GM23248 (cell line): ENCODE measurements around the gene ZC3H4. TPM values are rescaled to one million over a fixed set of nuclear protein-coding genes. Genes with fewer than 3 reads are reported as not detected.
A peak's percentile ranks its signal among the peaks of the same experiment; 100 is the strongest.
"Not testable (repeated sequence)": the region's sequence is repeated elsewhere in the genome, so short reads cannot be mapped to it uniquely, and the experiment has no call there.

Experiments
- DNase-seq: peaks from one replicate; pipeline ENCODE4 v3.0.0-alpha.2; 2015
- H2AFZ ChIP-seq: fragments of 200-600 bp; sonication (generic); 2 replicates; pipeline ENCODE4 v1.6.1; 2016; ENCODE audit warnings: antibody characterized with exemption
- H3F3A ChIP-seq: fragments of 200-600 bp; sonication (generic); 2 replicates; pipeline ENCODE4 v1.6.1; 2016; ENCODE audit warnings: mild to moderate bottlenecking, antibody characterized with exemption, mixed run types; ENCODE audit not compliant: insufficient read depth
- H3K27ac ChIP-seq: fragments of 200-600 bp; sonication (generic); 2 replicates; pipeline ENCODE4 v1.5.1; 2016; ENCODE audit warnings: mild to moderate bottlenecking
- H3K27me3 ChIP-seq: fragments of 200-600 bp; sonication (generic); replicated peaks from 2 replicates; pipeline ENCODE4 v1.6.1; 2016; ENCODE audit warnings: mild to moderate bottlenecking; ENCODE audit not compliant: insufficient read depth
- H3K36me3 ChIP-seq: fragments of 200-600 bp; sonication (generic); 2 replicates; pipeline ENCODE4 v1.6.1; 2016; ENCODE audit warnings: low read depth, mild to moderate bottlenecking
- H3K4me1 ChIP-seq: fragments of 200-600 bp; sonication (generic); 2 replicates; pipeline ENCODE4 v1.6.1; 2016; ENCODE audit warnings: mild to moderate bottlenecking; ENCODE audit not compliant: insufficient read depth
- H3K4me2 ChIP-seq: fragments of 200-600 bp; sonication (generic); one replicate; pipeline ENCODE4 v1.6.1; 2016; ENCODE audit warnings: mild to moderate bottlenecking; ENCODE audit not compliant: unreplicated experiment
- H3K4me3 ChIP-seq: fragments of 200-600 bp; sonication (generic); 2 replicates; pipeline ENCODE4 v1.5.1; 2016; ENCODE audit warnings: mild to moderate bottlenecking
- H3K79me2 ChIP-seq: fragments of 200-600 bp; sonication (generic); 2 replicates; pipeline ENCODE4 v1.6.1; 2016; ENCODE audit warnings: mild to moderate bottlenecking; ENCODE audit not compliant: insufficient read depth
- H3K9ac ChIP-seq: fragments of 200-600 bp; sonication (generic); 2 replicates; pipeline ENCODE4 v1.6.1; 2016; ENCODE audit warnings: mild to moderate bottlenecking
- H3K9me2 ChIP-seq: fragments of 200-600 bp; sonication (generic); 2 replicates; pipeline ENCODE4 v1.6.1; 2016; ENCODE audit warnings: mixed run types, mild to moderate bottlenecking, moderate library complexity; ENCODE audit not compliant: insufficient read depth
- H3K9me3 ChIP-seq: fragments of 200-600 bp; sonication (generic); one replicate; pipeline ENCODE4 v1.6.1; 2017; ENCODE audit warnings: low read depth
- H4K20me1 ChIP-seq: fragments of 200-600 bp; sonication (generic); 2 replicates; pipeline ENCODE4 v1.6.0; 2016; ENCODE audit not compliant: insufficient read depth
- EZH2 ChIP-seq: fragments of 200-600 bp; sonication (generic); IDR thresholded peaks from 2 replicates; pipeline ENCODE4 v1.6.1; 2018; ENCODE audit warnings: antibody characterized with exemption, mild to moderate bottlenecking; ENCODE audit not compliant: insufficient read depth, poor library complexity, severe bottlenecking
- EZH2phosphoT487 ChIP-seq: fragments of 200-600 bp; sonication (generic); IDR thresholded peaks from 2 replicates; pipeline ENCODE4 v1.6.1; 2018; ENCODE audit warnings: antibody characterized with exemption, moderate library complexity, mild to moderate bottlenecking, low read depth; ENCODE audit not compliant: insufficient read depth
- WGBS, 2 experiments: methylation state at CpG; one replicate each; pipeline ENCODE4 v1.1.6; 2015 to 2017; ENCODE audit warnings: low lambda C conversion rate in 2 of 2, low coverage in 1 of 2; ENCODE audit errors: missing lambda C conversion rate in 2 of 2; 5-methylcytosine and 5-hydroxymethylcytosine counted together
- in situ Hi-C: fragments of 300-500 bp; cut with MboI; formaldehyde crosslinking; loops from 2 replicates; pipeline ENCODE4 v1.15.0; 2020
- polyA plus RNA-seq: library from polyadenylated mRNA; unstranded; fragments of >200 nt; fragmentation: Nextera tagmentation; extraction: Ambion mirVana; gene quantifications from 2 replicates; pipeline ENCODE4 v1.2.1, GENCODE V29; 2016
- total RNA-seq: library from RNA; depleted of rRNA; stranded (reverse); fragments of >200 nt; shearing (Covaris generic); gene quantifications from 2 replicates; pipeline ENCODE4 v1.2.3, GENCODE V29; 2014

The ZC3H4 gene
- total and polyA plus RNA-seq, 2 experiments from 2014 or later: 6.0 to 9.9 TPM

DNA sequence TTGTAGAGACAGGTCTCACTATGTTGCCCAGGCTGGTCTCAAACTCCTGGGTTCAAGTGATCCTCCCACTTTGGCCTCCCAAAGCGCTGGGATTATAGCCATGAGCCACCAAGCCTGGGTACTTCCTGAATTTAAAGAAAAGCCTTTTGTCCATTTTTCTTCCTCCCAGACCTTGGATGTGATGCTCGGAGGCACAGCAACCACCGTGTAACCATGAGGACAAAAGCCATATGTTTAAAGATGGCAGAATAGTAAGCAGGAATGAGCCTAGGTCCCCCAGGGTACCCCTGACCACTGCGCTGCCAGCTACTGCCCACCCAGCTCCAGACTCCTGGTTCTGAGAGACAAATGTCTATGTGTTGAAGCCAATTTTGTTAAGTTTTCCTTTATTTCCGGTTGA, 31.1 kb downstream of the ZC3H4 start:
- H3K27me3 ChIP-seq: no peaks in the 10 kb centered on the region
- in situ Hi-C loops: no loop called here
- no peak overlapping the region for H3K4me2 ChIP-seq
- 89 to 91% methylated on average over 5 of the region's 5 CpGs for WGBS, 2 experiments
- H3K4me3 ChIP-seq: no peak overlapping the region
- TF ChIP-seq EZH2phosphoT487 (no peak), EZH2 (no peak)
- no peak overlapping the region for H2AFZ ChIP-seq
- DNase-seq: no peak
- no peak overlapping the region for H3K27ac ChIP-seq
- H4K20me1 ChIP-seq: no peaks in the 10 kb centered on the region
- no peaks in the 10 kb centered on the region for H3K9me2 ChIP-seq
- no peak overlapping the region for H3K9ac ChIP-seq
- peaks cover 6% of the 10 kb centered on the region; the same call in 1 of the 2 replicates for H3K4me1 ChIP-seq
- peaks cover 13% of the 10 kb centered on the region; the same call in 1 of the 2 replicates for H3K36me3 ChIP-seq
- peaks cover 2% of the 10 kb centered on the region; the same call in 1 of the 2 replicates for H3K79me2 ChIP-seq
- no peaks in the 10 kb centered on the region for H3K9me3 ChIP-seq
- peaks cover 33% of the 10 kb centered on the region; the same call in 1 of the 2 replicates for H3F3A ChIP-seq

- Histone ChIP-seq H3K4me1 (peaks cover 6% of the 10 kb centered on the region; the same call in 1 of the 2 replicates), H3K9me2 (no peaks in the 10 kb centered on the region), H3K4me2 (no peak overlapping the region), H3K79me2 (peaks cover 16% of the 10 kb centered on the region), H3K4me3 (no peak overlapping the region), H3K9me3 (no peaks in the 10 kb centered on the region), H3K27ac (0 out of 2 replicates have a peak overlapping the region, but pooled peaks have one; percentile 20), H3K9ac (no peak overlapping the region), H3K27me3 (no peaks in the 10 kb centered on the region), H3F3A (peaks cover 33% of the 10 kb centered on the region; the same call in 1 of the 2 replicates), H3K36me3 (peaks cover 25% of the 10 kb centered on the region; the same call in 1 of the 2 replicates), H2AFZ (no peak overlapping the region), H4K20me1 (no peaks in the 10 kb centered on the region)
- WGBS, 2 experiments: 84 to 85% methylated on average over 6 of the region's 6 CpGs
- DNase-seq: peak; percentile 26
- TF ChIP-seq EZH2 (no peak), EZH2phosphoT487 (no peak)
- in situ Hi-C loops: no loop called here
These were observed 32.5 kb downstream of the ZC3H4 start for GRCh38 chr19:47081095-47081494.

- H3K9me3 ChIP-seq, H2AFZ ChIP-seq, DNase-seq, H3K9ac ChIP-seq, H3K4me2 ChIP-seq, H3K27me3 ChIP-seq, H3K4me3 ChIP-seq, H3K4me1 ChIP-seq, H4K20me1 ChIP-seq, in situ Hi-C loops, H3K27ac ChIP-seq, H3K9me2 ChIP-seq: not testable (repeated sequence)
- Histone ChIP-seq H3K79me2 (peaks cover 35% of the 10 kb centered on the region), H3F3A (peaks cover 33% of the 10 kb centered on the region; the same call in 1 of the 2 replicates), H3K36me3 (peaks cover 16% of the 10 kb centered on the region; the same call in 1 of the 2 replicates)
- WGBS, 2 experiments: 97 to 98% methylated on average over 13 of the region's 13 CpGs
These were observed 35.2 kb downstream of the ZC3H4 start for GRCh38 chr19:47078351-47078750.

DNA sequence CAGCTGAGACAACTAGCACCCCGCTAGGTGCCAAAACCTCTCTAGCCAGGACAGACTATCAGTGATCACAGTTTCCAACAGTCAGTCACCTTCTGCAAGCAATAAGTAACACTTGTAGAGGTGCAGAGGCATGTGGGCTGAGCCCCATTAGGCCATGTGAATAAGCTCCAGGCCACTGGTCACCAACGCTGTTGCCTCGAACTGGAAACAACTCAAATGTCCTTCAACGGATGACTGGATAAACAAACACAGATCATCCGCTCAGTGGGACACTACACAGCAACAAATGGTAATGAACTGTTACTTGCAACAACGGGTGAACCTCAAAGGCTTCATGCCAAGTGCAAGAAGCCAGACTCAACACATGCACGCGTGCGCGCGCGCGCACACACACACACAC, 37.6 kb downstream of the ZC3H4 start:
- no peak overlapping the region for H3K4me3 ChIP-seq
- in situ Hi-C loops: no loop called here
- no peak overlapping the region for H3K4me2 ChIP-seq
- no peaks in the 10 kb centered on the region for H4K20me1 ChIP-seq
- no peaks in the 10 kb centered on the region for H3K9me3 ChIP-seq
- DNase-seq: no peak
- no peak overlapping the region for H3K27ac ChIP-seq
- H3K4me1 ChIP-seq: peaks cover 6% of the 10 kb centered on the region; the same call in 1 of the 2 replicates
- 87% methylated on average over 13 of the region's 13 CpGs for WGBS, 2 experiments
- H3K27me3 ChIP-seq: no peaks in the 10 kb centered on the region
- peaks cover 15% of the 10 kb centered on the region; the same call in 1 of the 2 replicates for H3F3A ChIP-seq
- H3K36me3 ChIP-seq: peaks cover 18% of the 10 kb centered on the region; the same call in 1 of the 2 replicates
- no peak overlapping the region for H2AFZ ChIP-seq
- no peak overlapping the region for H3K9ac ChIP-seq
- H3K79me2 ChIP-seq: peaks cover 51% of the 10 kb centered on the region
- no peaks in the 10 kb centered on the region for H3K9me2 ChIP-seq
- TF ChIP-seq EZH2phosphoT487 (no peak), EZH2 (no peak)
